Nephron (organoid): Measurements from ENCODE around the gene TNIK.
"Not testable (repeated sequence)": the region's sequence is repeated elsewhere in the genome, so short reads cannot be mapped to it uniquely, and the experiment has no call there.

Experiments
- H3K27ac Mint-ChIP-seq, 3 experiments: 2 replicates each; pipeline ENCODE4 v1.8.0; 2020; ENCODE audit warnings: mixed read lengths in 3 of 3, mild to moderate bottlenecking in 2 of 3, moderate library complexity in 1 of 3
- H3K27me3 Mint-ChIP-seq: 2 replicates; pipeline ENCODE4 v1.8.0; 2021; ENCODE audit warnings: low read depth, mild to moderate bottlenecking, moderate library complexity, mixed read lengths
- H3K36me3 Mint-ChIP-seq: 2 replicates; pipeline ENCODE4 v1.8.0; 2020; ENCODE audit warnings: low read depth, mixed read lengths
- H3K4me1 Mint-ChIP-seq: 2 replicates; pipeline ENCODE4 v1.8.0; 2020; ENCODE audit warnings: mixed read lengths
- H3K4me3 Mint-ChIP-seq, 3 experiments: 2 replicates each; pipeline ENCODE4 v1.8.0; 2020; ENCODE audit warnings: mild to moderate bottlenecking in 3 of 3, mixed read lengths in 3 of 3, moderate library complexity in 2 of 3
- H3K9me3 Mint-ChIP-seq: 2 replicates; pipeline ENCODE4 v1.8.0; 2020; ENCODE audit warnings: mixed read lengths
- TF ChIP-seq, protein P1 (sequence below), 3 experiments: fragments of 200-600 bp; sonication (generic); IDR thresholded peaks; one replicate each; pipeline ENCODE4 v1.5.0; 2021; ENCODE audit warnings: antibody characterized with exemption in 3 of 3; ENCODE audit not compliant: unreplicated experiment in 3 of 3

The TNIK gene

GRCh38 chr3:171293142-171293782 is 166.9 kb downstream of the TNIK start:
- no peak overlapping the region for H3K27ac Mint-ChIP-seq
- no peaks in the 10 kb centered on the region for H3K27me3 Mint-ChIP-seq
- no peaks in the 10 kb centered on the region for H3K36me3 Mint-ChIP-seq
- no peak overlapping the region for H3K4me3 Mint-ChIP-seq
- TF ChIP-seq, protein P1, sequence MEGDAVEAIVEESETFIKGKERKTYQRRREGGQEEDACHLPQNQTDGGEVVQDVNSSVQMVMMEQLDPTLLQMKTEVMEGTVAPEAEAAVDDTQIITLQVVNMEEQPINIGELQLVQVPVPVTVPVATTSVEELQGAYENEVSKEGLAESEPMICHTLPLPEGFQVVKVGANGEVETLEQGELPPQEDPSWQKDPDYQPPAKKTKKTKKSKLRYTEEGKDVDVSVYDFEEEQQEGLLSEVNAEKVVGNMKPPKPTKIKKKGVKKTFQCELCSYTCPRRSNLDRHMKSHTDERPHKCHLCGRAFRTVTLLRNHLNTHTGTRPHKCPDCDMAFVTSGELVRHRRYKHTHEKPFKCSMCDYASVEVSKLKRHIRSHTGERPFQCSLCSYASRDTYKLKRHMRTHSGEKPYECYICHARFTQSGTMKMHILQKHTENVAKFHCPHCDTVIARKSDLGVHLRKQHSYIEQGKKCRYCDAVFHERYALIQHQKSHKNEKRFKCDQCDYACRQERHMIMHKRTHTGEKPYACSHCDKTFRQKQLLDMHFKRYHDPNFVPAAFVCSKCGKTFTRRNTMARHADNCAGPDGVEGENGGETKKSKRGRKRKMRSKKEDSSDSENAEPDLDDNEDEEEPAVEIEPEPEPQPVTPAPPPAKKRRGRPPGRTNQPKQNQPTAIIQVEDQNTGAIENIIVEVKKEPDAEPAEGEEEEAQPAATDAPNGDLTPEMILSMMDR (IDR thresholded peaks at IDR 0.05; ENCODE audit: unreplicated experiment in 3 of 3), result no peak
- H3K9me3 Mint-ChIP-seq, result no peaks in the 10 kb centered on the region
- peaks cover 36% of the 10 kb centered on the region for H3K4me1 Mint-ChIP-seq

- Mint-ChIP-seq H3K4me3 (no peak overlapping the region), H3K27me3 (no peaks in the 10 kb centered on the region), H3K36me3 (no peaks in the 10 kb centered on the region), H3K27ac (no peak overlapping the region), H3K9me3 (no peaks in the 10 kb centered on the region), H3K4me1 (peaks cover 15% of the 10 kb centered on the region)
- TF ChIP-seq, protein P1 (IDR thresholded peaks at IDR 0.05; ENCODE audit: unreplicated experiment in 3 of 3), result no peak
Measured at GRCh38 chr3:171290680-171291079, 169.5 kb downstream of the TNIK start.

- Mint-ChIP-seq H3K27me3 (no peaks in the 10 kb centered on the region), H3K9me3 (no peaks in the 10 kb centered on the region), H3K4me1 (peaks cover 16% of the 10 kb centered on the region), H3K4me3 (no peak overlapping the region), H3K36me3 (no peaks in the 10 kb centered on the region), H3K27ac (no peak overlapping the region)
- TF ChIP-seq, protein P1 (IDR thresholded peaks at IDR 0.05; ENCODE audit: unreplicated experiment in 3 of 3), result no peak
Measured at GRCh38 chr3:171289291-171289690, 170.9 kb downstream of the TNIK start.

DNA sequence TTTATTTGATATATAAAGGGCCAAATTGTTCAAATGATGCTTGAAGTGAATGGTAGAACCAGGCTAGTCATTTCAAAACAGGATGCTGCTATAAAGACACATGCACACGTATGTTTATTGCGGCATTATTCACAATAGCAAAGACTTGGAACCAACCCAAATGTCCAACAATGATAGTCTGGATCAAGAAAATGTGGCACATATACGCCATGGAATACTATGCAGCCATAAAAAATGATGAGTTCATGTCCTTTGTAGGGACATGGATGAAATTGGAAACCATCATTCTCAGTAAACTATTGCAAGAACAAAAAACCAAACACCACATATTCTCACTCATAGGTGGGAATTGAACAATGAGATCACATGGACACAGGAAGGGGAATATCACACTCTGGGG is 172.4 kb downstream of the TNIK start:
- H3K27me3 Mint-ChIP-seq, result not testable (repeated sequence)

DNA sequence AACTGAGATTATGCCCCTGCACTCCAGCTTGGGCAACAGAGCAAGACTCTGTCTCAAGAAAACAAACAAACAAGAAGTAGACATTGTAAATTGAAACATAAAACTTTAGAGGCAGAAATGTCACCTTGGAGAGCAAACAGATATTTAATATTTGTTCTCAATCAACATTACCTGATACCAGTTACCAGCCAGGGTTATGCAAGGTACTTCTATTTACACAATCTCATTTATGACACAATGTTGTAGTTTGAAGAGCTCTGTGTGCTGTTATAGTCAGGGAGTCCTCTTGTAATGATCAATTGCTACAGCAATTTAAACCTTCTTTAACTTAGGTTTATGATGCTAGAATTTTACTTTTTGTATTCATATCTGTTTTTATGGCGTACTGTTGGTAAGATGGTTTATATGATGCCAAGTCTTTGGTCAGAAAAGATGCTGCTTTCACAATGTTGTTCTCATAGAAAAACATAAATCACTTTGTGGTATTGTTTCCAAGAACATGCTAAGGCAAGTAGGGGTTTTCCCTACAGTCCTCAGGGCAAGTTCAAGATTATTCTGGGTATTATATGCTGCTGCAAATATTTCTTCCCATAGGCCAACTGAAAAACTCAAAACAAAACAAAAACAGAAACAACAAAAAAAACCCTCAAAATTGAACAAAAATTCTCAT is 173.5 kb downstream of the TNIK start:
- no peaks in the 10 kb centered on the region for H3K36me3 Mint-ChIP-seq
- peaks cover 40% of the 10 kb centered on the region for H3K4me1 Mint-ChIP-seq
- TF ChIP-seq, protein P1 (IDR thresholded peaks at IDR 0.05; ENCODE audit: unreplicated experiment in 3 of 3), result no peak
- no peak overlapping the region for H3K27ac Mint-ChIP-seq
- H3K4me3 Mint-ChIP-seq, result no peak overlapping the region
- H3K27me3 Mint-ChIP-seq, result no peaks in the 10 kb centered on the region
- H3K9me3 Mint-ChIP-seq, result no peaks in the 10 kb centered on the region

More for the DNA sequence above, 172.4 kb downstream of the TNIK start:
- not testable (repeated sequence) for H3K27ac Mint-ChIP-seq, H3K36me3 Mint-ChIP-seq, H3K9me3 Mint-ChIP-seq, H3K4me3 Mint-ChIP-seq
- peaks cover 31% of the 10 kb centered on the region for H3K4me1 Mint-ChIP-seq

- Mint-ChIP-seq H3K4me3 (no peak overlapping the region), H3K27ac (peak overlapping the region in 1 of 3 experiments; percentile 67), H3K36me3 (no peaks in the 10 kb centered on the region), H3K9me3 (no peaks in the 10 kb centered on the region), H3K27me3 (no peaks in the 10 kb centered on the region), H3K4me1 (peaks cover 49% of the 10 kb centered on the region)
- TF ChIP-seq, protein P1 (IDR thresholded peaks at IDR 0.05; ENCODE audit: unreplicated experiment in 3 of 3), result no peak
Measured at GRCh38 chr3:171285287-171285686, 174.9 kb downstream of the TNIK start.
